SH-SY5Y (cell line): Measurements from ENCODE around the gene RSAD2.

ENCODE experiments used
- GATA2 ChIP-seq: IDR thresholded peaks from 2 replicates; pipeline ENCODE4 v1.6.1; 2011; ENCODE audit warnings: mild to moderate bottlenecking, low read depth, low read length
- GATA3 ChIP-seq: IDR thresholded peaks from 2 replicates; pipeline ENCODE4 v1.6.1; 2011; ENCODE audit warnings: low read depth, mild to moderate bottlenecking, low read length, moderate library complexity

DNA sequence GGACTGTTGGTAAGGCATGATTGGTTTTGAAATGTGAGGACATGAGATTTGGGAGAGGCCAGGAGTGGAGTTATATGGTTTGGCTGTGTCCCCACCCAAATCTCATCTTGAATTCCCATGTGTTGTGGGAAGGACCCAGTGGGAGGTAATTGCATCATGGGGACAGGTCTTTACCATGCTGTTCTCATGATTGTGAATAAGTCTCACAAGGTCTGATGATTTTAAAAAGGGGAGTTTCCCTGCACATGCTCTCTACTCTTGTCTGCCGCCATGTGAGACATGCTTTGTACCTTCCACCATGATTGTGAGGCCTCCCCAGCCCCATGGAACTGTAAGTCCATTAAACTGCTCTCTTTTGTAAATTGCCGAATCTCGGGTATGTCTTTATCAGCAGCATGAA is 17.3 kb upstream of the RSAD2 start:
- no peak for TF ChIP-seq GATA2
- no peak for TF ChIP-seq GATA3
